H1 (cell line): ENCODE results near the gene BRD3OS.

Experiments used
- SP4 ChIP-seq: IDR thresholded peaks from 2 replicates; pipeline ENCODE4 v1.6.1; 2012; ENCODE audit warnings: low read length, inconsistent platforms
- TF ChIP-seq, protein P1 (sequence below), 3 experiments: IDR thresholded peaks; 1 replicate in 2 of 3; 2 replicates in 1 of 3; pipeline versions ENCODE4 v1.5.1 to v1.6.1; 2011; ENCODE audit warnings: low read length in 3 of 3, mild to moderate bottlenecking in 3 of 3, inconsistent platforms in 2 of 3, low read depth in 1 of 3, moderate library complexity in 1 of 3; ENCODE audit not compliant: insufficient read depth in 1 of 3; ENCODE audit errors: control extremely low read depth in 1 of 3

DNA sequence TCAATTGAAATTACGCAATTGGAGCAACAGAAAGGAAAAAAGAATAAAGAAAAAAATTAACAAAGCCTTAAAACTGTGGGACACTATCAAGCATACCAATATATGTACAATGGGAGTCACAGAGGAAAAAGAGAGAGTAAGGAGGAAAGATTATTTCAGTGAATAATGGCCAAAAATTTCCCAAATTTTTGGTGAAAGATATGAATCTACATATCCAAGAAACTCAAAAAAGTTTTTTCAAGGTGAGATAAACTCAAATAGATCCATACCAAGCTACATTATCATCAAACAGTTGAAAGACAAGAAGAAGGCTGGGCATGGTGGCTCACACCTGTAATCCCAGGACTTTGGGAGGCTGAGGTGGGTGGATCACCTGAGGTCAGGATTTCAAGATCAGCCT, 51.4 kb downstream of the BRD3OS start:
- TF ChIP-seq SP4: no peak
- TF ChIP-seq, protein P1, sequence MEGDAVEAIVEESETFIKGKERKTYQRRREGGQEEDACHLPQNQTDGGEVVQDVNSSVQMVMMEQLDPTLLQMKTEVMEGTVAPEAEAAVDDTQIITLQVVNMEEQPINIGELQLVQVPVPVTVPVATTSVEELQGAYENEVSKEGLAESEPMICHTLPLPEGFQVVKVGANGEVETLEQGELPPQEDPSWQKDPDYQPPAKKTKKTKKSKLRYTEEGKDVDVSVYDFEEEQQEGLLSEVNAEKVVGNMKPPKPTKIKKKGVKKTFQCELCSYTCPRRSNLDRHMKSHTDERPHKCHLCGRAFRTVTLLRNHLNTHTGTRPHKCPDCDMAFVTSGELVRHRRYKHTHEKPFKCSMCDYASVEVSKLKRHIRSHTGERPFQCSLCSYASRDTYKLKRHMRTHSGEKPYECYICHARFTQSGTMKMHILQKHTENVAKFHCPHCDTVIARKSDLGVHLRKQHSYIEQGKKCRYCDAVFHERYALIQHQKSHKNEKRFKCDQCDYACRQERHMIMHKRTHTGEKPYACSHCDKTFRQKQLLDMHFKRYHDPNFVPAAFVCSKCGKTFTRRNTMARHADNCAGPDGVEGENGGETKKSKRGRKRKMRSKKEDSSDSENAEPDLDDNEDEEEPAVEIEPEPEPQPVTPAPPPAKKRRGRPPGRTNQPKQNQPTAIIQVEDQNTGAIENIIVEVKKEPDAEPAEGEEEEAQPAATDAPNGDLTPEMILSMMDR (IDR thresholded peaks at IDR 0.05; ENCODE audit: control extremely low read depth in 1 of 3, insufficient read depth in 1 of 3, low read depth in 1 of 3, low read length in 3 of 3): no peak
